Measurements from ENCODE around the gene DNHD1. TPM values are rescaled to one million over a fixed set of nuclear protein-coding genes. Genes with fewer than 3 reads are reported as not detected.
A peak's percentile ranks its signal among the peaks of the same experiment; 100 is the strongest.

The DNHD1 gene
- total RNA-seq, 1 donor from 2014 or later, result 6.6 TPM

GRCh38 chr11:6596239-6596877, 99.3 kb downstream of the DNHD1 start:
- Mint-ChIP-seq H3K4me1 (ENCODE audit: unreplicated experiment) (peaks cover under 1% of the 10 kb centered on the region), H3K4me3 (ENCODE audit: unreplicated experiment) (no peak overlapping the region), H3K36me3 (ENCODE audit: unreplicated experiment) (peaks cover 43% of the 10 kb centered on the region), H3K27me3 (ENCODE audit: unreplicated experiment) (no peaks in the 10 kb centered on the region), H3K27ac (ENCODE audit: unreplicated experiment) (no peak overlapping the region), H3K9me3 (ENCODE audit: unreplicated experiment) (no peaks in the 10 kb centered on the region)
- no peak for TF ChIP-seq CTCF (IDR thresholded peaks at IDR 0.05)
- DNase-seq (ENCODE audit: extremely low spot score, unreplicated experiment), result peak; percentile 6

GRCh38 chr11:6598555-6598954, 101.5 kb downstream of the DNHD1 start:
- H3K27me3 Mint-ChIP-seq (ENCODE audit: unreplicated experiment), result no peaks in the 10 kb centered on the region
- H3K36me3 Mint-ChIP-seq (ENCODE audit: unreplicated experiment), result peaks cover 39% of the 10 kb centered on the region
- DNase-seq (ENCODE audit: extremely low spot score, unreplicated experiment), result peak; percentile 19
- TF ChIP-seq CTCF (IDR thresholded peaks at IDR 0.05), result no peak
- peaks cover 2% of the 10 kb centered on the region for H3K4me1 Mint-ChIP-seq (ENCODE audit: unreplicated experiment)
- no peak overlapping the region for H3K4me3 Mint-ChIP-seq (ENCODE audit: unreplicated experiment)
- H3K27ac Mint-ChIP-seq (ENCODE audit: unreplicated experiment), result no peak overlapping the region
- no peaks in the 10 kb centered on the region for H3K9me3 Mint-ChIP-seq (ENCODE audit: unreplicated experiment)

- Mint-ChIP-seq H3K9me3 (ENCODE audit: unreplicated experiment) (no peaks in the 10 kb centered on the region), H3K27me3 (ENCODE audit: unreplicated experiment) (no peaks in the 10 kb centered on the region), H3K27ac (ENCODE audit: unreplicated experiment) (no peak overlapping the region), H3K36me3 (ENCODE audit: unreplicated experiment) (peaks cover 30% of the 10 kb centered on the region), H3K4me3 (ENCODE audit: unreplicated experiment) (no peak overlapping the region), H3K4me1 (ENCODE audit: unreplicated experiment) (peaks cover 2% of the 10 kb centered on the region)
- DNase-seq (ENCODE audit: extremely low spot score, unreplicated experiment), result peak; percentile 8
- no peak for TF ChIP-seq CTCF (IDR thresholded peaks at IDR 0.05)
Measured at GRCh38 chr11:6599449-6599848, 102.4 kb downstream of the DNHD1 start.

- no peak overlapping the region for H3K4me3 Mint-ChIP-seq (ENCODE audit: unreplicated experiment)
- peaks cover 2% of the 10 kb centered on the region for H3K4me1 Mint-ChIP-seq (ENCODE audit: unreplicated experiment)
- H3K27me3 Mint-ChIP-seq (ENCODE audit: unreplicated experiment), result no peaks in the 10 kb centered on the region
- H3K9me3 Mint-ChIP-seq (ENCODE audit: unreplicated experiment), result no peaks in the 10 kb centered on the region
- peaks cover 28% of the 10 kb centered on the region for H3K36me3 Mint-ChIP-seq (ENCODE audit: unreplicated experiment)
- peak; percentile 67 for DNase-seq (ENCODE audit: extremely low spot score, unreplicated experiment)
- no peak overlapping the region for H3K27ac Mint-ChIP-seq (ENCODE audit: unreplicated experiment)
- no peak for TF ChIP-seq CTCF (IDR thresholded peaks at IDR 0.05)
Measured at GRCh38 chr11:6599881-6600390, 102.9 kb downstream of the DNHD1 start.

DNA sequence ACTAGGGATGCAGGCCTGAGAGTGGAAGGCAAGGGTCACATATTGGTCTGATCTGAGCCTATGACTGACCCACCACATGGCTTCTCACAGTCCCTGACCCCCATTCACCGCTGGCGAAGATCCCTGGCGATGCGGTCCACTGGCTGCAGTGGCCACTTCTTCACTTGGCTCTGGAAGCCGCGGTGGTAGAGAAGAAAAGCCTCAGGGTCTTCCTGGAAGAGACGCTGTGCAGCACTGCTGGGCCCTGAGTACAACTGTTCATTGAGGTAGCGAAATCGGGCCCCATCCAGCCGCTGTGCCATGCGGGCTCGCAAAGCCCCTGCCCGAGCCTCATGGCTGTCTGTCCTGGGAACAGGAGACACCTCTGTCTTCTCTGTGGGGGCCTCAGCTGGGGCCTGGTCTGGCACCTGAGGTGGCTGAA, 104.0 kb downstream of the DNHD1 start:
- Mint-ChIP-seq H3K4me1 (ENCODE audit: unreplicated experiment) (peaks cover 2% of the 10 kb centered on the region), H3K27me3 (ENCODE audit: unreplicated experiment) (no peaks in the 10 kb centered on the region), H3K36me3 (ENCODE audit: unreplicated experiment) (peaks cover 21% of the 10 kb centered on the region), H3K27ac (ENCODE audit: unreplicated experiment) (no peak overlapping the region), H3K9me3 (ENCODE audit: unreplicated experiment) (no peaks in the 10 kb centered on the region), H3K4me3 (ENCODE audit: unreplicated experiment) (no peak overlapping the region)
- TF ChIP-seq CTCF (IDR thresholded peaks at IDR 0.05), result no peak
- peak; percentile 76 for DNase-seq (ENCODE audit: extremely low spot score, unreplicated experiment)
